NCI-H510A treated with DMSO at 0.1 percent for 48 hours (cell line): ENCODE results near the gene FSTL4.

Experiments
- DNase-seq: peaks from one replicate; lab custom pipeline; 2025; lab: John Stamatoyannopoulos, UW

FSTL4 gene

GRCh38 chr5:133241179-133242092 lies 370.9 kb downstream of the FSTL4 start:
- no peak for DNase-seq

GRCh38 chr5:133240425-133241091 lies 371.8 kb downstream of the FSTL4 start:
- no peak for DNase-seq

GRCh38 chr5:133238426-133239205 lies 373.7 kb downstream of the FSTL4 start:
- no peak for DNase-seq

GRCh38 chr5:133236976-133237375 lies 375.4 kb downstream of the FSTL4 start:
- no peak for DNase-seq

GRCh38 chr5:133236541-133236951 lies 375.8 kb downstream of the FSTL4 start:
- DNase-seq: no peak

GRCh38 chr5:133235696-133236426 lies 376.5 kb downstream of the FSTL4 start:
- no peak for DNase-seq

GRCh38 chr5:133234911-133235310 lies 377.4 kb downstream of the FSTL4 start:
- no peak for DNase-seq

- no peak for DNase-seq
These were observed 378.1 kb downstream of the FSTL4 start for GRCh38 chr5:133234273-133234672.

- DNase-seq: no peak
These were observed 378.7 kb downstream of the FSTL4 start for GRCh38 chr5:133233616-133234015.

GRCh38 chr5:133232911-133233310 lies 379.4 kb downstream of the FSTL4 start:
- no peak for DNase-seq

GRCh38 chr5:133232435-133232834 lies 379.9 kb downstream of the FSTL4 start:
- no peak for DNase-seq

GRCh38 chr5:133232011-133232410 lies 380.3 kb downstream of the FSTL4 start:
- DNase-seq: no peak

- DNase-seq: no peak
These were observed 381.3 kb downstream of the FSTL4 start for GRCh38 chr5:133230823-133231578.

- no peak for DNase-seq
These were observed 382.2 kb downstream of the FSTL4 start for GRCh38 chr5:133229931-133230664.

GRCh38 chr5:133228316-133228715 lies 384.0 kb downstream of the FSTL4 start:
- DNase-seq: no peak

- DNase-seq: no peak
These were observed 384.4 kb downstream of the FSTL4 start for GRCh38 chr5:133227897-133228296.

GRCh38 chr5:133227082-133227481 lies 385.3 kb downstream of the FSTL4 start:
- no peak for DNase-seq

GRCh38 chr5:133226186-133226585 lies 386.2 kb downstream of the FSTL4 start:
- no peak for DNase-seq

GRCh38 chr5:133225671-133226152 lies 386.6 kb downstream of the FSTL4 start:
- no peak for DNase-seq

GRCh38 chr5:133222979-133223378 lies 389.4 kb downstream of the FSTL4 start:
- no peak for DNase-seq
